NCI-H82 treated with DMSO at 0.1 percent for 48 hours (cell line): Measurements from ENCODE around the gene PXT1.
"Not testable (repeated sequence)": the region's sequence is repeated elsewhere in the genome, so short reads cannot be mapped to it uniquely, and the experiment has no call there.

Experiments used
- DNase-seq: peaks from one replicate; lab custom pipeline; 2025; ENCODE audit not compliant: unreplicated experiment; lab: John Stamatoyannopoulos, UW

PXT1 gene, protein sequence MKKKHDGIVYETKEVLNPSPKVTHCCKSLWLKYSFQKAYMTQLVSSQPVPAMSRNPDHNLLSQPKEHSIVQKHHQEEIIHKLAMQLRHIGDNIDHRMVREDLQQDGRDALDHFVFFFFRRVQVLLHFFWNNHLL

GRCh38 chr6:36442671-36443470, at the start of gene PXT1, which contains the start of gene KCTD20:
PXT1 (minus strand) TSS chr6:36442854; CDS start chr6:36426082, 16,772 bp downstream.
KCTD20 (plus strand) TSS chr6:36443000; CDS start chr6:36470098, 27,098 bp downstream.
- peak; percentile 36 for DNase-seq

- DNase-seq: no peak
Measured at GRCh38 chr6:36492092-36492491, 49.4 kb upstream of the PXT1 start.

GRCh38 chr6:36491378-36491965, 48.8 kb upstream of the PXT1 start:
- no peak for DNase-seq

GRCh38 chr6:36489426-36489825, 46.8 kb upstream of the PXT1 start:
- DNase-seq: no peak

DNA sequence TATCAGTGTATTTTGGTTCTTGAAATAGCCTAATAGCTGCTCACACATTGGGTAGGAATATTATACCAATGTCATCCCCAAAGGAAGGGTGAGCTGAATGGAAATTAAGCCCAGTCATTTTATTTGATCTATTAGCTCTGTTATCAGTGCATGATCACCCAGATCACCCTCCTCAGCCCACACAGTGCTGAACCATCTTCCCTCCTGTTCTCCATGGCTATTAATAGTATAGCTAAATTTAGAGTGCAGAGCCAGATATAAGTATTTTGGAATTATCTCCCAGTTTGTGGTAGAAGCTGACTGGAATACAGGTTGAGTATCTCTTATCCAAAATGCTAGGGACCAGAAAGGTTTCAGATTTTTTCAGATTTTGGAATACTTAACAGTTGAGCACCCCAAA, 45.6 kb upstream of the PXT1 start:
- no peak for DNase-seq

DNA sequence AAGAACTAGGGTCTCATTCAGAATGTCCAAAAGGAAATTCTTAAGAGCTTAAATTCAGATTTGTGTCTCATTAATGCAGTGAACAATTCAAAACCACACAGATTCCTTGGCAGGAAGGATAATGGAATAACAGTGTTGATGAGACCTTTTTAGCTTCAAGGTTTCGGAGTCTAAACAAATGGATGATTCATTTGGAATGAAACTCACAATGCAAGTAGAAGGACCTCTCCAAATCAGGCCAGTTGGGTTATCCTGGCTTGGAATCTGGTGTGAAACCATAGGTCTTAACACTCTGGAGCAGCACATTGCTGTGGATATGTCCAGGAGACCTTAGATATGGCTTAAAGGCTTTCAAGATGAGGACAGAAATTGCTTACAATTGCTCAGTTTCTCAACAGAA, 45.0 kb upstream of the PXT1 start:
- no peak for DNase-seq

- no peak for DNase-seq
Measured at GRCh38 chr6:36484736-36485135, 42.1 kb upstream of the PXT1 start.

GRCh38 chr6:36483326-36483725, 40.7 kb upstream of the PXT1 start:
- DNase-seq: not testable (repeated sequence)

GRCh38 chr6:36479256-36479655, 36.6 kb upstream of the PXT1 start:
- no peak for DNase-seq

DNA sequence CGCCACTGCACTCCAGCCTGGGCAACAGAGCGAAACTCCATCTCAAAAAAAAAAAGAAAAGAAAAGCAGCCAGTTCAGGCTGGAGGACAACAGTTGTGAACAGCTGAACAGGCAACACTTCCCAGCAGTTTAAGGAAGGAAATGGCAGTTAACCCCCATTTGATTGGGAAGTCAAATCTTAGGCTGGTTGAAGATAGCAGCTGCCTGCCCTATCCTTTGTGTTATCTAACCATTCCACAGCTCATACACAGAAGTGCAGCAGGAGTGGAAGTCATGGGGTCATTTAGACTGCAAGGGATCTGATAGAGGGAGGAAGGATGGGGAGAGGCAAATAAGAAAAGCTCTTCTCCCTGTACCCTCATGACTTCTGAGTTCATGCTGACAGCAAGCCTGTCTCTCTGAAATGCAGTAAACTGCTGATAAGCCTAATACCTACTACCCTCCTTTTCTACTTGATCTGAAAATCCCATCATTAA, 35.4 kb upstream of the PXT1 start:
- no peak for DNase-seq

- peak; percentile 56 for DNase-seq
Measured at GRCh38 chr6:36469946-36470345, 27.3 kb upstream of the PXT1 start.

DNA sequence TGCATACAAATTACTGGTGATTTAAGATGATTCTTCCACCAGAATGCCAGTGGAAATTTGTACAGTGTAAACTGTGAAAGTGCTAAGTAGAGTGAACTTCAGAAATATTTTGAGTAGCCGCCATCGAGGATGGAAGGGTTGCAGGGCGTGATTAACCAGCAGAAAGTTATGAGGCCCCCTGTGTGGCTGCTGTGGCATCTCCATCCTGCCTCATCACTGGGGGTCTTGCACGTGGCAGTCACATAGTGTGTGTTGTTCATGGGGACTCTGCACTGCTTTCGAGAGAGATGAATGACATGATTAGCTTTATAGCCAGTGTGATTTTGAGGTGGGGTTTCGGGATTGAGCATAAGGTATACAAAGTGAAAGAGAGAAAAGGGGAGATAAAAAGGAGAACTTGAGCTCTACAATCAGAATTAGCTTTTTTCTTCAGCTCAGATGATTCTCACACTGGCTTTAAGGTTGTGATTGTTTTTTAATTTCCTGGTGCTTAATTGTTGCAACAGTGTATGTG, 26.6 kb upstream of the PXT1 start:
- DNase-seq: no peak

DNA sequence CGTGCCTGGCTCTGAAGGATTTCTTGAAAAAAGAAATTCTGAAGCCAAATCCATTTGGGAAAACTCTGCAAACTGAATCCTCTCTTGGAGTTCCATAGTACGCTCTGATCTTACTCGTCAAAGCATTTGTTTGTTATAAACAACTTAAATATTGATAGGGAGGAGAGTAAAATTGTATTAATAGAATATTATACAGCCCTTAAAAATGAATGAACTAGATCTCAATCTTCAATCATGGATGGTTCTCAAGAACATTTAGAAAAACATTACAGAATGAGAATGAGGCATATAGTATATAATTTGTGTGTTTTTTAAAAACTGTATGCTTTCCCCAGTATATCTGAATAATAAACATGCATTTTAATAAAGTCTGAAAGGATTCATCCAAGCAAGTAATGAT, 25.0 kb upstream of the PXT1 start:
- no peak for DNase-seq

GRCh38 chr6:36464233-36464632, 21.6 kb upstream of the PXT1 start:
- no peak for DNase-seq

DNA sequence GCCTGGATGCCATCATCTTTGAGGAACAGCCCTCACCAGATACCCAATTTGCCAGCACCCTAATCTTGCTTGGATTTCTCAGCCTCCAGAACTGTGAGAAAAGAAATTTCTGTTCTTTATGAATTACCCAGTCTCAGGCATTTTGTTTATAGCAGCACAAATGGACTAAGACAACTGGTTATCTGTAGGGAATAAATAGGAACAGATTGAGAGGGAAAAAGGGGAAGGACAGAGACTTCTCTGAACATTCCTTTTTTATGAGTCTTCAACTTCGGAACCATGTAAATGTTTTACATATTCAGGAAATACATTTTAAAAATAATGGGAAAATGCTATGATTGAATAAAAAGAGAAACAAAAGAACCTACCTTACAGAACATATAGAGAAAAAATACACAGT, 21.0 kb upstream of the PXT1 start:
- DNase-seq: no peak

DNA sequence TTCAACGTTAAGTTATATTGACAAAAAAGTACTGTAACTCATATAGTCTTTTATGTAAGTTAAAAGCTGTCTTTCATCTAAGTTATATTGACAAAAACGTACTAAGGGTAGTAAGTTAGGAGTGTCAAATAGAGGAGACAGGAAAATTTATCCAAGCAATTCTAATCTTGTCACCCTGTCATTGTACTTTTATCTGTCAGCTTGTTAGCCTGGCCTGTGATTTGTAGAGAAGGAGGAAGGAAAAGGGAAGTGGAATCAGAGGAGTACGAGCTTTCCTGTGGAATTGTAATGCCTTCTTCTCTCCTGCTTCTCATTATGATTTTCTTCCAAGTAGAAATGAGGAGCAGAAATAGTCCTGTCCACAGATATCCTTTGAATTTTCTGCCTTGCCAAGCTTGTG, 19.0 kb upstream of the PXT1 start:
- DNase-seq: no peak

DNA sequence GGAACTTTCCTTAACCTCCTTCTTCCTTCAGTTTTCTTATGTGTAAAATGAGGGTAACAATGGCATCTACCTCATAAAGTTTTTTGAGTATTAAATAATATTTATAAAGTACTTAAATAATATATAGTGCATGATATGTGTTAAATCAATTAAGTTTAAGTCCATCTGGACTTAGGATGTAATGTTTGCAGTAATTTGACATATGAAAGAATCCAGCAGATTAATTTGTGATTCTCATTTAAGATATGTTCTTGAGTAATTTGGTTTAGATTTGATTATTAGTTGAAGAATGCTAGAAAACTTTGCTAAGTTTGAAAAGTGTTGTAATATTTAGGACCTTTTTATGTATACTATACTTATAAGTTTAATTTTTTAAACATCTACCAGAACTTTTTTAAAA, 18.3 kb upstream of the PXT1 start:
- no peak for DNase-seq

- no peak for DNase-seq
Measured at GRCh38 chr6:36459501-36459900, 16.8 kb upstream of the PXT1 start.

GRCh38 chr6:36455486-36456027, 12.9 kb upstream of the PXT1 start:
- DNase-seq: no peak

- not testable (repeated sequence) for DNase-seq
Measured at GRCh38 chr6:36452897-36453296, 10.2 kb upstream of the PXT1 start.

DNA sequence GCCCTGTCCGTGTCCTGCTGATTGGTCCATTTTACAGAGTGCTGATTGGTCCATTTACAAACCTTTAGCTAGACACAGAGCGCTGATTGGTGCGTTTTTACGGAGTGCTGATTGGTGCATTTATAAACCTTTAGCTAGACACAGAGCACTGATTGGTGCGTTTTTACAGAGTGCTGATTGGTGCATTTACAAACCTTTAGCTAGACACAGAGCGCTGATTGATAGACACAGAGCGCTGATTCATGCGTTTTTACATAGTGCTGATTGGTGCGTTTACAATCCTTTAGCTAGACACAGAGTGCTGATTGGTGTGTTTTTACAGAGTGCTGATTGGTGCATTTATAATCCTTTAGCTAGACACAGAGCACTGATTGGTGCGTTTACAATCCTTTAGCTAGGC, 6.5 kb upstream of the PXT1 start:
- DNase-seq: not testable (repeated sequence)

GRCh38 chr6:36445621-36446020, 3.0 kb upstream of the PXT1 start:
- DNase-seq: no peak
